Ovary (tissue), 3 donors: ENCODE results near the gene TMPRSS4.

Experiments used
- EP300 ChIP-seq: sonication (generic); formaldehyde crosslinking; IDR thresholded peaks from one replicate; pipeline ENCODE4 v1.6.1; 2017; ENCODE audit warnings: antibody characterized with exemption
- POLR2A ChIP-seq: fragments of 450-650 bp; IDR thresholded peaks from one replicate; pipeline ENCODE4 v1.6.1; 2017; ENCODE audit warnings: antibody characterized with exemption, mild to moderate bottlenecking, moderate library complexity
- TF ChIP-seq, protein P1 (sequence below), 3 donors: fragments of 450-650 bp in 2 of 3; fragments of 200-600 bp in 1 of 3; IDR thresholded peaks; one replicate each; pipeline versions ENCODE4 v1.5.1 to v1.8.0; 2016 to 2022; ENCODE audit warnings: antibody characterized with exemption in 3 of 3, mild to moderate bottlenecking in 1 of 3
- donor health status: DM: no; HTN: no; CAD: no.

DNA sequence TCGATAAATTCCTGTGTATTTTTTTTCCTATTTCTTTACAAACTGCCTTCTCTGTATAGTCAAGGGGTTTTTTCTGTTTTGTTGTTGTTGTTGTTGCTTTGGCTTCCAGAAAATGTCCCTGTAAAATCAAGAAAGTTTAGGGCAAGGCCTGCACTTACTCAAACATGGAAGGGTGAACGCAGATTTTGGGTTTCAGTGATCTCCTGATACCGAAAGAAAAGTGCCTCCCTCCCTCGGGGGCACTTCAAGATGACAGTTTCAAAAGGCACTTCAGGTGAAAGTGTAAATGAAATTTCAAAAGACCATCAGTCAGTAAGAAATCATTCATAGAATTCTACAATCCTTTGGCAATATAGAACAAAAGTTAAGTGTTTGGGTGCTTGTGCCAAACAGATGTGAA lies 43.4 kb upstream of the TMPRSS4 start:
- TF ChIP-seq, protein P1, sequence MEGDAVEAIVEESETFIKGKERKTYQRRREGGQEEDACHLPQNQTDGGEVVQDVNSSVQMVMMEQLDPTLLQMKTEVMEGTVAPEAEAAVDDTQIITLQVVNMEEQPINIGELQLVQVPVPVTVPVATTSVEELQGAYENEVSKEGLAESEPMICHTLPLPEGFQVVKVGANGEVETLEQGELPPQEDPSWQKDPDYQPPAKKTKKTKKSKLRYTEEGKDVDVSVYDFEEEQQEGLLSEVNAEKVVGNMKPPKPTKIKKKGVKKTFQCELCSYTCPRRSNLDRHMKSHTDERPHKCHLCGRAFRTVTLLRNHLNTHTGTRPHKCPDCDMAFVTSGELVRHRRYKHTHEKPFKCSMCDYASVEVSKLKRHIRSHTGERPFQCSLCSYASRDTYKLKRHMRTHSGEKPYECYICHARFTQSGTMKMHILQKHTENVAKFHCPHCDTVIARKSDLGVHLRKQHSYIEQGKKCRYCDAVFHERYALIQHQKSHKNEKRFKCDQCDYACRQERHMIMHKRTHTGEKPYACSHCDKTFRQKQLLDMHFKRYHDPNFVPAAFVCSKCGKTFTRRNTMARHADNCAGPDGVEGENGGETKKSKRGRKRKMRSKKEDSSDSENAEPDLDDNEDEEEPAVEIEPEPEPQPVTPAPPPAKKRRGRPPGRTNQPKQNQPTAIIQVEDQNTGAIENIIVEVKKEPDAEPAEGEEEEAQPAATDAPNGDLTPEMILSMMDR (IDR thresholded peaks at IDR 0.05): no peak
- no peak for TF ChIP-seq EP300
- no peak for TF ChIP-seq POLR2A
